GM19452 (cell line): ENCODE results near the gene ICE1.
"Not testable (repeated sequence)": the region's sequence is repeated elsewhere in the genome, so short reads cannot be mapped to it uniquely, and the experiment has no call there.

Experiments
- ATAC-seq: cut with Tn5 transposase; IDR thresholded peaks from one replicate; pipeline ENCODE4 v1.9.1; 2021; ENCODE audit not compliant: unreplicated experiment

The ICE1 gene

GRCh38 chr5:5483880-5484598 is 61.6 kb downstream of the ICE1 start:
- ATAC-seq, result no peak

- ATAC-seq, result no peak
Observed at GRCh38 chr5:5486122-5486521, 63.6 kb downstream of the ICE1 start.

- ATAC-seq, result no peak
Observed at GRCh38 chr5:5487585-5488360, 65.3 kb downstream of the ICE1 start.

GRCh38 chr5:5490774-5491347 is 68.4 kb downstream of the ICE1 start:
- ATAC-seq, result no peak

GRCh38 chr5:5492087-5492933 is 69.8 kb downstream of the ICE1 start:
- ATAC-seq, result no peak

- not testable (repeated sequence) for ATAC-seq
Observed at GRCh38 chr5:5492934-5493271, 70.4 kb downstream of the ICE1 start.

- peak; percentile 67 for ATAC-seq
Observed at GRCh38 chr5:5494489-5495402, 72.3 kb downstream of the ICE1 start.

GRCh38 chr5:5497152-5497788 is 74.8 kb downstream of the ICE1 start:
- ATAC-seq, result peak; percentile 49

GRCh38 chr5:5499442-5499841 is 77.0 kb downstream of the ICE1 start:
- ATAC-seq, result no peak

- ATAC-seq, result no peak
Observed at GRCh38 chr5:5504325-5504724, 81.8 kb downstream of the ICE1 start.

GRCh38 chr5:5505815-5506214 is 83.3 kb downstream of the ICE1 start:
- no peak for ATAC-seq

GRCh38 chr5:5508391-5508790 is 85.9 kb downstream of the ICE1 start:
- no peak for ATAC-seq

- no peak for ATAC-seq
Observed at GRCh38 chr5:5511904-5512416, 89.5 kb downstream of the ICE1 start.

- no peak for ATAC-seq
Observed at GRCh38 chr5:5512543-5512942, 90.1 kb downstream of the ICE1 start.

GRCh38 chr5:5520622-5521021 is 98.1 kb downstream of the ICE1 start:
- not testable (repeated sequence) for ATAC-seq

- ATAC-seq, result no peak
Observed at GRCh38 chr5:5521029-5521428, 98.6 kb downstream of the ICE1 start.

- ATAC-seq, result no peak
Observed at GRCh38 chr5:5521478-5521877, 99.0 kb downstream of the ICE1 start.

GRCh38 chr5:5522336-5522735 is 99.9 kb downstream of the ICE1 start:
- no peak for ATAC-seq

GRCh38 chr5:5523066-5523505 is 100.6 kb downstream of the ICE1 start:
- ATAC-seq, result peak; percentile 96
